IMR-90 (cell line): ENCODE measurements around the gene PET117. TPM values are rescaled to one million over a fixed set of nuclear protein-coding genes. Genes with fewer than 3 reads are reported as not detected.

ENCODE experiments used
- ATAC-seq: fragments of 200-7000 bp; cut with Tn5 transposase; 2 replicates; pipeline ENCODE4 v1.9.1; 2020; ENCODE audit warnings: low read depth, mild to moderate bottlenecking, moderate library complexity
- BruUV-seq: library from RNA; stranded (reverse); fragments of 400-500 nt; replicated peaks from 2 replicates; lab custom pipeline; 2021; lab: Mats Ljungman, UMichigan
- CTCF ChIA-PET: fragments of 300-600 bp; formaldehyde crosslinking; extraction: SDS; loops from one replicate; lab custom pipeline; 2021; ENCODE audit warnings: antibody characterized with exemption; lab: Yijun Ruan, JAX
- POLR2A ChIA-PET: fragments of 300-600 bp; sonication (Branson Sonifier 250); formaldehyde crosslinking; loops from one replicate; lab custom pipeline; 2022; ENCODE audit warnings: antibody characterized with exemption; ENCODE audit not compliant: unreplicated experiment; lab: Charles Lee
- DNase-seq: peaks from one replicate; pipeline ENCODE4 v3.0.0; 2013
- H2AFZ ChIP-seq: replicated peaks from 2 replicates; pipeline ENCODE3; 2013; ENCODE audit warnings: low read length, mild to moderate bottlenecking; ENCODE audit not compliant: poor library complexity
- H2AK5ac ChIP-seq: 2 replicates; pipeline ENCODE4 v1.6.1; 2013; ENCODE audit warnings: low read depth, low read length, inconsistent platforms
- H2AK9ac ChIP-seq: replicated peaks from 2 replicates; pipeline ENCODE3; 2013; ENCODE audit warnings: mild to moderate bottlenecking, low read depth, low read length, moderate library complexity; ENCODE audit not compliant: poor library complexity
- H2BK120ac ChIP-seq: 2 replicates; pipeline ENCODE4 v1.6.1; 2013; ENCODE audit warnings: low read depth, low read length, inconsistent platforms
- H2BK15ac ChIP-seq: 3 replicates; pipeline ENCODE4 v1.6.1; 2013; ENCODE audit warnings: low read depth, low read length, inconsistent platforms
- H2BK20ac ChIP-seq: 2 replicates; pipeline ENCODE4 v1.6.1; 2013; ENCODE audit warnings: low read depth, mild to moderate bottlenecking, inconsistent platforms, low read length, moderate library complexity
- H2BK5ac ChIP-seq: 2 replicates; pipeline ENCODE4 v1.6.1; 2013; ENCODE audit warnings: mild to moderate bottlenecking, low read depth, low read length, inconsistent platforms; ENCODE audit not compliant: poor library complexity, severe bottlenecking
- H3K14ac ChIP-seq: replicated peaks from 2 replicates; pipeline ENCODE4 v1.6.1; 2013; ENCODE audit warnings: low read depth, low read length, inconsistent platforms
- H3K18ac ChIP-seq: 2 replicates; pipeline ENCODE4 v1.6.1; 2013; ENCODE audit warnings: low read depth, low read length, control low read depth
- H3K23ac ChIP-seq: 2 replicates; pipeline ENCODE4 v1.6.1; 2013; ENCODE audit warnings: low read depth, low read length, inconsistent platforms
- H3K27ac ChIP-seq: 2 replicates; pipeline ENCODE4 v1.5.1; 2013; ENCODE audit warnings: mild to moderate bottlenecking, control low read depth, low read length; ENCODE audit not compliant: insufficient read depth
- H3K27me3 ChIP-seq: 2 replicates; pipeline ENCODE4 v1.6.1; 2013; ENCODE audit warnings: low read length; ENCODE audit not compliant: control insufficient read depth, insufficient read depth
- H3K36me3 ChIP-seq: 2 replicates; pipeline ENCODE4 v1.6.1; 2013; ENCODE audit warnings: low read length, mixed read lengths; ENCODE audit not compliant: control insufficient read depth, insufficient read depth
- H3K4ac ChIP-seq: 2 replicates; pipeline ENCODE4 v1.6.1; 2013; ENCODE audit warnings: low read depth, low read length, inconsistent platforms
- H3K4me1 ChIP-seq: 2 replicates; pipeline ENCODE4 v1.6.1; 2013; ENCODE audit warnings: low read length, mixed read lengths; ENCODE audit not compliant: control insufficient read depth, insufficient read depth
- H3K4me2 ChIP-seq: 2 replicates; pipeline ENCODE4 v1.6.1; 2013; ENCODE audit warnings: low read depth, mild to moderate bottlenecking, control low read depth, low read length, moderate library complexity
- H3K4me3 ChIP-seq: 2 replicates; pipeline ENCODE4 v1.5.1; 2013; ENCODE audit warnings: low read depth, mild to moderate bottlenecking, control low read depth, low read length, moderate library complexity; ENCODE audit not compliant: insufficient read depth
- H3K56ac ChIP-seq: 2 replicates; pipeline ENCODE4 v1.6.1; 2013; ENCODE audit warnings: low read length, inconsistent platforms; ENCODE audit not compliant: insufficient read depth; ENCODE audit errors: extremely low read depth
- H3K79me1 ChIP-seq, 2 experiments: 2 replicates each; pipeline ENCODE4 v1.6.1; 2013; ENCODE audit warnings: low read length in 2 of 2, inconsistent platforms in 1 of 2, low read depth in 1 of 2
- H3K9ac ChIP-seq: 2 replicates; pipeline ENCODE4 v1.6.1; 2013; ENCODE audit warnings: low read depth, low read length, control low read depth
- H3K9me1 ChIP-seq: 2 replicates; pipeline ENCODE4 v1.6.1; 2013; ENCODE audit warnings: low read length, inconsistent platforms; ENCODE audit not compliant: insufficient read depth
- H3K9me3 ChIP-seq: 2 replicates; pipeline ENCODE4 v1.6.1; 2013; ENCODE audit warnings: low read length; ENCODE audit not compliant: control insufficient read depth, insufficient read depth
- H4K20me1 ChIP-seq: 2 replicates; pipeline ENCODE4 v1.6.1; 2013; ENCODE audit warnings: low read length, inconsistent platforms; ENCODE audit not compliant: insufficient read depth
- H4K5ac ChIP-seq: 2 replicates; pipeline ENCODE4 v1.6.1; 2013; ENCODE audit warnings: mild to moderate bottlenecking, low read depth, low read length, control low read depth
- H4K8ac ChIP-seq, 2 experiments: 2 replicates each; pipeline ENCODE4 v1.6.1; 2013; ENCODE audit warnings: low read depth in 2 of 2, low read length in 2 of 2, control low read depth in 1 of 2, inconsistent platforms in 1 of 2
- H4K91ac ChIP-seq: 2 replicates; pipeline ENCODE4 v1.6.1; 2013; ENCODE audit warnings: low read depth, low read length, inconsistent platforms; ENCODE audit not compliant: insufficient read depth
- CTCF ChIP-seq: conservative IDR thresholded peaks from 2 replicates; pipeline ENCODE4 v1.5.1; 2012; ENCODE audit warnings: mild to moderate bottlenecking, low read depth, low read length, improper control_type of control experiment
- POLR2A ChIP-seq: IDR thresholded peaks from 2 replicates; pipeline ENCODE4 v1.6.1; 2012; ENCODE audit warnings: mild to moderate bottlenecking, low read depth, low read length
- RFX5 ChIP-seq: IDR thresholded peaks from 2 replicates; pipeline ENCODE4 v1.8.0; 2012; ENCODE audit warnings: low read depth, mild to moderate bottlenecking, low read length, moderate library complexity
- WGBS, 2 experiments: methylation state at CpG; one replicate each; pipeline versions ENCODE4 v1.1.5 to v1.1.7; 2013; ENCODE audit warnings: missing lambda C conversion rate in 2 of 2; ENCODE audit not compliant: insufficient read length in 1 of 2; ENCODE audit errors: extremely low coverage in 2 of 2; 5-methylcytosine and 5-hydroxymethylcytosine counted together
- dilution Hi-C: fragments of 300-500 bp; cut with HindIII; formaldehyde crosslinking; loops from one replicate; pipeline ENCODE4 v1.14.3; 2018; ENCODE audit warnings: low sequenced_read_pairs; ENCODE audit not compliant: unreplicated experiment
- in situ Hi-C: fragments of 300-500 bp; cut with MboI; formaldehyde crosslinking; loops from 3 replicates; pipeline ENCODE4 v1.14.3; 2019; ENCODE audit warnings: low sequenced_read_pairs, inconsistent platforms, mixed read lengths
- intact Hi-C: fragments of 100-400 bp; cut with micrococcal nuclease; formaldehyde crosslinking; loops from 2 replicates; pipeline ENCODE4 v1.10.0; 2022
- polyA plus RNA-seq, 3 experiments: library from polyadenylated mRNA; depleted of rRNA; stranded (reverse); fragments of >200 nt; gene quantifications; 2 replicates each; pipeline ENCODE4 v1.2.3, GENCODE V29; 2012; ENCODE audit warnings: low replicate concordance in 1 of 3
- total RNA-seq: library from RNA; depleted of rRNA; stranded (reverse); fragments of >200 nt; gene quantifications from 2 replicates; pipeline ENCODE4 v1.2.3, GENCODE V29; 2012

Gene PET117
- total and polyA plus RNA-seq, 2 of the 4 experiments (the other 2 are of a cell fraction), result 3.9 to 8.3 TPM

GRCh38 chr20:18090477-18090876, 47.2 kb upstream of the PET117 start:
- H2BK5ac ChIP-seq, result no peak overlapping the region
- ChIA-PET CTCF (no interaction called here), POLR2A (no interaction called here)
- intact Hi-C loops, result no loop called here
- 100% methylated on average over 2 of the region's 10 CpGs; no CpG with 5 or more reads in 1 of the 2 experiments for WGBS, 2 experiments
- no peaks in the 10 kb centered on the region for H3K36me3 ChIP-seq
- no peak overlapping the region for H3K4ac ChIP-seq
- no peak overlapping the region for H4K5ac ChIP-seq
- H2BK20ac ChIP-seq, result no peak overlapping the region
- no peak overlapping the region for H3K9ac ChIP-seq
- no peak overlapping the region for H2AK5ac ChIP-seq
- dilution Hi-C loops, result no loop called here
- BruUV-seq, result no TSS peak
- no peak overlapping the region for H4K8ac ChIP-seq
- no peak overlapping the region for H3K4me3 ChIP-seq
- no peaks in the 10 kb centered on the region for H3K79me1 ChIP-seq
- H3K23ac ChIP-seq, result no peak overlapping the region
- no peaks in the 10 kb centered on the region for H3K9me3 ChIP-seq
- no peak overlapping the region for H3K27ac ChIP-seq
- no peaks in the 10 kb centered on the region for H4K20me1 ChIP-seq
- H2AK9ac ChIP-seq, result no peak overlapping the region
- no peaks in the 10 kb centered on the region for H3K9me1 ChIP-seq
- H2BK120ac ChIP-seq, result no peak overlapping the region
- no peak overlapping the region for H2AFZ ChIP-seq
- ATAC-seq (no peak), DNase-seq (no peak)
- H3K14ac ChIP-seq, result no peak overlapping the region
- no peak overlapping the region for H4K91ac ChIP-seq
- H3K56ac ChIP-seq, result no peak overlapping the region
- no peaks in the 10 kb centered on the region for H3K4me1 ChIP-seq
- H3K27me3 ChIP-seq, result peaks cover 6% of the 10 kb centered on the region
- TF ChIP-seq CTCF, result no peak
- TF ChIP-seq RFX5, result no peak
- no peak for TF ChIP-seq POLR2A
- no peak overlapping the region for H3K18ac ChIP-seq
- H3K4me2 ChIP-seq, result no peak overlapping the region
- H2BK15ac ChIP-seq, result no peak overlapping the region
- in situ Hi-C loops, result no loop called here
